ENCODE data around the gene AGFG2. TPM values are rescaled to one million over a fixed set of nuclear protein-coding genes. Genes with fewer than 3 reads are reported as not detected.
A peak's percentile ranks its signal among the peaks of the same experiment; 100 is the strongest.
"Not testable (repeated sequence)": the region's sequence is repeated elsewhere in the genome, so short reads cannot be mapped to it uniquely, and the experiment has no call there.

Gene AGFG2
- total RNA-seq, 8 experiments from 2014 or later = 2.7 to 22.3 (median 7.5) TPM

GRCh38 chr7:100546926-100547800 is 8.2 kb downstream of the AGFG2 start:
- H3K4me3 ChIP-seq = no peak overlapping the region
- ATAC-seq (replicated peaks in 6 of 8) = peak in 4 of 8 experiments; percentile 40 to 62 (median 50)
- peak overlapping the region; percentile 47 to 58 for H3K27ac ChIP-seq
- peaks cover 25 to 34% of the 10 kb centered on the region in 2 donors for H3K4me1 ChIP-seq (replicated peaks in 1 of 2)
- WGBS, 10 experiments = 67 to 100% (median 72%) methylated on average over 1 to 4 of the region's 9 CpGs; no CpG with 5 or more reads in 4 of the 10 experiments
- in situ Hi-C loops (cut with MboI; ENCODE audit: low pct_unique_long_range_greater_than_20kb in 2 of 9, low sequenced_read_pairs in 9 of 9, unreplicated experiment in 9 of 9) = no loop called here

- Histone ChIP-seq H3K4me3 (no peak overlapping the region), H3K27ac (no peak overlapping the region), H3K4me1 (replicated peaks in 1 of 2) (peaks cover 25 to 34% of the 10 kb centered on the region in 2 donors)
- 37 to 100% (median 73%) methylated on average over 1 to 2 of the region's 2 CpGs; no CpG with 5 or more reads in 5 of the 10 experiments for WGBS, 10 experiments
- ATAC-seq (replicated peaks in 6 of 8) = no peak
- in situ Hi-C loops (cut with MboI; ENCODE audit: low pct_unique_long_range_greater_than_20kb in 2 of 9, low sequenced_read_pairs in 9 of 9, unreplicated experiment in 9 of 9) = no loop called here
These were observed 8.9 kb downstream of the AGFG2 start for GRCh38 chr7:100547872-100548271.

GRCh38 chr7:100548446-100548845 is 9.4 kb downstream of the AGFG2 start:
- H3K27ac ChIP-seq; H3K4me3 ChIP-seq; in situ Hi-C loops (cut with MboI; ENCODE audit: low pct_unique_long_range_greater_than_20kb in 2 of 9, low sequenced_read_pairs in 9 of 9, unreplicated experiment in 9 of 9); ATAC-seq (replicated peaks in 6 of 8): not testable (repeated sequence)
- peaks cover 25 to 34% of the 10 kb centered on the region in 2 donors for H3K4me1 ChIP-seq (replicated peaks in 1 of 2)
- 20 to 100% (median 69%) methylated on average over 1 to 3 of the region's 5 CpGs; no CpG with 5 or more reads in 3 of the 10 experiments for WGBS, 10 experiments

DNA sequence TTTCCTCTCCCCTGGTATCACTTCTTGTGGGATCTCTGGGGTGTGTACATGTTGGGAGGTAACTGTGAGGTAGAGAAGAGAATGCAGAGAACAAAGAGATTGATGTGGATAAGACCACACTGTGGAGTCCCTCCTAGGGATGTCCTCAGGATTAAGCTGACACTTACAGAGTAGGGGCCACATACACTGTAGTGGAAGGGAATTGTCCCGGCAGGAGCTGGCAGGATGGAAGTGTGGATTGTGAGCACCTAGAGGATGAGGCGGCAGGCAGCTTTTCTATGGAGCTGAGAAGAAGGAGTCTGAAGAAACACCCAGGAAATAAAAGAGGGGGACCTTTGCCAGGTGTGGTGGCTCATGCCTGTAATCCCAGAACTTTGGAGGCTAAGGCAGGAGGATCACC is 13.5 kb downstream of the AGFG2 start:
- WGBS, 10 experiments = 20 to 100% (median 89%) methylated on average over 1 to 2 of the region's 2 CpGs; no CpG with 5 or more reads in 5 of the 10 experiments
- in situ Hi-C loops (cut with MboI; ENCODE audit: low pct_unique_long_range_greater_than_20kb in 2 of 9, low sequenced_read_pairs in 9 of 9, unreplicated experiment in 9 of 9) = loop anchor here in 5 of 9 experiments (10.0 to 25.0 kb wide), 2 partner anchors 78 to 90 kb away; partner anchors contain the start of genes SPACDR (in 4 of the 5) and TSC22D4 (in 1 of the 5)
- H3K4me1 ChIP-seq (replicated peaks in 1 of 2) = peaks cover 2 to 7% of the 10 kb centered on the region in 2 donors
- ATAC-seq (replicated peaks in 6 of 8) = no peak
- no peak overlapping the region for H3K27ac ChIP-seq
- no peak overlapping the region for H3K4me3 ChIP-seq

GRCh38 chr7:100553032-100553431 is 14.0 kb downstream of the AGFG2 start:
- Histone ChIP-seq H3K27ac (no peak overlapping the region), H3K4me3 (no peak overlapping the region), H3K4me1 (replicated peaks in 1 of 2) (peaks cover 0 to 2% of the 10 kb centered on the region in 2 donors)
- 77 to 96% (median 88%) methylated on average over 2 to 3 of the region's 3 CpGs; no CpG with 5 or more reads in 6 of the 10 experiments for WGBS, 10 experiments
- in situ Hi-C loops (cut with MboI; ENCODE audit: low pct_unique_long_range_greater_than_20kb in 2 of 9, low sequenced_read_pairs in 9 of 9, unreplicated experiment in 9 of 9) = loop anchor here in 5 of 9 experiments (10.0 to 25.0 kb wide), 2 partner anchors 78 to 91 kb away; partner anchors contain the start of genes SPACDR (in 4 of the 5) and TSC22D4 (in 1 of the 5)
- no peak for ATAC-seq (replicated peaks in 6 of 8)

GRCh38 chr7:100555701-100556100 is 16.7 kb downstream of the AGFG2 start:
- in situ Hi-C loops (cut with MboI; ENCODE audit: low pct_unique_long_range_greater_than_20kb in 2 of 9, low sequenced_read_pairs in 9 of 9, unreplicated experiment in 9 of 9) = loop anchor here in 5 of 9 experiments (10.0 to 25.0 kb wide), 2 partner anchors 81 to 93 kb away; partner anchors contain the start of genes SPACDR (in 4 of the 5) and TSC22D4 (in 1 of the 5)
- WGBS, 10 experiments = 56 to 100% (median 90%) methylated on average over 1 to 5 of the region's 5 CpGs; no CpG with 5 or more reads in 1 of the 10 experiments
- Histone ChIP-seq H3K27ac (no peak overlapping the region), H3K4me3 (no peak overlapping the region), H3K4me1 (replicated peaks in 1 of 2) (peaks cover 2 to 4% of the 10 kb centered on the region in 2 donors)
- ATAC-seq (replicated peaks in 6 of 8) = no peak

GRCh38 chr7:100556541-100556940 is 17.5 kb downstream of the AGFG2 start:
- WGBS, 10 experiments = 34 to 87% (median 60%) methylated on average over 1 to 4 of the region's 4 CpGs; no CpG with 5 or more reads in 5 of the 10 experiments
- ATAC-seq (replicated peaks in 6 of 8) = no peak
- in situ Hi-C loops (cut with MboI; ENCODE audit: low pct_unique_long_range_greater_than_20kb in 2 of 9, low sequenced_read_pairs in 9 of 9, unreplicated experiment in 9 of 9) = loop anchor here in 5 of 9 experiments (10.0 to 25.0 kb wide), 2 partner anchors 82 to 94 kb away; partner anchors contain the start of genes SPACDR (in 4 of the 5) and TSC22D4 (in 1 of the 5)

GRCh38 chr7:100559127-100559526 is 20.1 kb downstream of the AGFG2 start:
- WGBS, 10 experiments = 83 to 100% (median 99%) methylated on average over 1 to 4 of the region's 4 CpGs; no CpG with 5 or more reads in 4 of the 10 experiments
- ATAC-seq (replicated peaks in 6 of 8) = no peak
- H3K27ac ChIP-seq = no peak overlapping the region
- in situ Hi-C loops (cut with MboI; ENCODE audit: low pct_unique_long_range_greater_than_20kb in 2 of 9, low sequenced_read_pairs in 9 of 9, unreplicated experiment in 9 of 9) = loop anchor here in 5 of 9 experiments (10.0 to 25.0 kb wide), 2 partner anchors 84 to 97 kb away; partner anchors contain the start of genes SPACDR (in 4 of the 5) and TSC22D4 (in 1 of the 5)
- H3K4me3 ChIP-seq = no peak overlapping the region
- peaks cover 2 to 4% of the 10 kb centered on the region in 2 donors for H3K4me1 ChIP-seq (replicated peaks in 1 of 2)

More at GRCh38 chr7:100556541-100556940, 17.5 kb downstream of the AGFG2 start:
- Histone ChIP-seq H3K27ac (no peak overlapping the region), H3K4me3 (no peak overlapping the region), H3K4me1 (replicated peaks in 1 of 2) (peaks cover 2 to 4% of the 10 kb centered on the region in 2 donors)

DNA sequence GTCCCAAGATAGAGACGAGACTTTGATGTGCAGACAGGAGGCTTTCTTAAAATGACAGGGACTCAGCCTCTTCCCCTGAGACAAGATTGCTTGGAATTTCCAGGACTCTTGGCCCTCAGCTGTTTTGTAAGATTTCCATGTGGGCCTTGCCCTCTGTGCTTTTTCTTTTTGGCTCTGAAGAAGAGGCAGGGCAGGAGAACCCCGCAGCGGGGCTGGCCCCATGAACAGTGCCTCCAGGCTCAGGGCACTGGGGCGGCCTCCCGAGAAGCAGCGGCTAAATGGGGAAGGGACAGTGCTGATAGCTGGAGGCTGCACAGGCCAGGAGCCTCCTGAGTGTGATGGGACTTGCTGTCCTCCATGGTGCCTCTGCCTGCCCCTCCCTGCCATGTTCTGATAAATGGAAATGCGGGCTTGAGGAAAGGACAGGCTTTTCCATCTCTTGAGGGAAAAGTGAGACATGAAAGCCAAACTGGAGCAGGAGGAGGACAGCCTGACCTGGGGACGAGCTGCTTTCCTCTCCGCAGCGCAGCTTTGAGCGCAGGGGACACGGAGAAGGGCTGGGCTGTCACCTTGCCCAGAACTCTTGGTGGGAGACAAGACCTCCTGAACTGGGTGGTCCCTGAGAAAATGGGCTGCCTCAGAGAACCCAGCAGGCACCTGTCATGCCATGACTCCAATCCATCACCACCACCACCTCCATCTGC is 22.6 kb downstream of the AGFG2 start:
- ATAC-seq (replicated peaks in 6 of 8) = no peak
- WGBS, 10 experiments = 60 to 95% (median 94%) methylated on average over 1 to 6 of the region's 12 CpGs; no CpG with 5 or more reads in 4 of the 10 experiments
- in situ Hi-C loops (cut with MboI; ENCODE audit: low pct_unique_long_range_greater_than_20kb in 2 of 9, low sequenced_read_pairs in 9 of 9, unreplicated experiment in 9 of 9) = loop anchor here in 4 of 9 experiments (25.0 kb wide), 1 partner anchor 99 kb away; the partner anchor contains the start of gene SPACDR (in 4 of the 4)
- H3K27ac ChIP-seq = no peak overlapping the region
- no peak overlapping the region for H3K4me3 ChIP-seq
- peaks cover 8 to 9% of the 10 kb centered on the region in 2 donors for H3K4me1 ChIP-seq (replicated peaks in 1 of 2)

GRCh38 chr7:100562195-100563099 is 23.4 kb downstream of the AGFG2 start:
- in situ Hi-C loops (cut with MboI; ENCODE audit: low pct_unique_long_range_greater_than_20kb in 2 of 9, low sequenced_read_pairs in 9 of 9, unreplicated experiment in 9 of 9) = loop anchor here in 4 of 9 experiments (25.0 kb wide), 1 partner anchor 100 kb away; the partner anchor contains the start of gene SPACDR (in 4 of the 4)
- H3K27ac ChIP-seq = no peak overlapping the region
- no peak for ATAC-seq (replicated peaks in 6 of 8)
- H3K4me1 ChIP-seq (replicated peaks in 1 of 2) = peaks cover 16 to 17% of the 10 kb centered on the region in 2 donors
- no peak overlapping the region for H3K4me3 ChIP-seq
- 75 to 100% (median 100%) methylated on average over 1 to 9 of the region's 26 CpGs; no CpG with 5 or more reads in 5 of the 10 experiments for WGBS, 10 experiments

DNA sequence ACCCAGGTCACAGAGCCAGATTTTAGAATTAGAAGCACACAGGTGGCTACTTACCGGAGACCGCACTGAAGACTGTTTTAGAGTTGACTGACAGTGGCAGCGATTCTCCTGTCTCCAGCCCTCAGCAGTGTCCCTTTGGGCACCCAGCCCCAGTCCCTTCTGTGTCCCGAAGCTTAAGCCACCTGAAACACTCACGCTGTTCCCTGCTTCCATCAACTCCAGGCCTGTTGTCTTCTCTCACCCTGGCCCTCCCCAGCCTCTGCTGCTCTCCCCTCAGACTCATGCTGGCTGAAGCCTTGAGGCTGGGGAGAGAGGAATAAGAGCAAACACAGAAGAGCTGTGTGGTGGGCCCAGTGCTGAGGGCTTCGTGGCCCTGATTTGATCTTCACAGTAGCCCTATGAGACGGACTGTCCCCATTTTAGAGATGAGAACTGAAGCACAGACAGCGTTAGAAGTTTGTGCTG is 24.1 kb downstream of the AGFG2 start:
- H3K4me1 ChIP-seq (replicated peaks in 1 of 2) = peaks cover 23 to 24% of the 10 kb centered on the region in 2 donors
- in situ Hi-C loops (cut with MboI; ENCODE audit: low pct_unique_long_range_greater_than_20kb in 2 of 9, low sequenced_read_pairs in 9 of 9, unreplicated experiment in 9 of 9) = loop anchor here in 4 of 9 experiments (25.0 kb wide), 1 partner anchor 101 kb away; the partner anchor contains the start of gene SPACDR (in 4 of the 4)
- WGBS, 10 experiments = 80 to 100% (median 93%) methylated on average over 1 to 6 of the region's 8 CpGs; no CpG with 5 or more reads in 5 of the 10 experiments
- ATAC-seq (replicated peaks in 6 of 8) = no peak
- no peak overlapping the region for H3K4me3 ChIP-seq
- H3K27ac ChIP-seq = no peak overlapping the region

All from motor neuron (in vitro differentiated cells).